Neutrophil (primary cell): ENCODE results near the gene OSGEPL1.

Experiments used
- H3K27ac ChIP-seq: fragments of 200-600 bp; sonication (generic); 2 replicates; pipeline ENCODE4 v1.5.1; 2016; ENCODE audit warnings: mild to moderate bottlenecking, moderate library complexity
- H3K27me3 ChIP-seq: fragments of 200-600 bp; sonication (generic); 2 replicates; pipeline ENCODE4 v1.6.0; 2016; ENCODE audit warnings: mild to moderate bottlenecking
- H3K36me3 ChIP-seq: fragments of 200-600 bp; sonication (generic); 2 replicates; pipeline ENCODE4 v1.5.1; 2017
- H3K4me1 ChIP-seq, 2 experiments: fragments of 200-600 bp in 1 of 2; sonication (generic) in 1 of 2; 1 replicate in 1 of 2; 2 replicates in 1 of 2; pipeline versions ENCODE4 v1.5.1 to v1.6.1; 2013 to 2016; ENCODE audit warnings: low read depth in 1 of 2, low read length in 1 of 2, mild to moderate bottlenecking in 1 of 2, moderate library complexity in 1 of 2; ENCODE audit not compliant: control insufficient read depth in 1 of 2, insufficient read depth in 1 of 2
- H3K4me3 ChIP-seq, 2 experiments: fragments of 200-600 bp in 1 of 2; sonication (generic) in 1 of 2; 1 replicate in 1 of 2; 2 replicates in 1 of 2; pipeline ENCODE4 v1.5.1; 2013 to 2016; ENCODE audit warnings: low read depth in 1 of 2, low read length in 1 of 2, mild to moderate bottlenecking in 1 of 2, moderate library complexity in 1 of 2
- H3K9me3 ChIP-seq: fragments of 200-600 bp; sonication (generic); 2 replicates; pipeline ENCODE4 v1.5.1; 2016
- CTCF ChIP-seq: fragments of 200-600 bp; sonication (generic); IDR thresholded peaks from 2 replicates; pipeline ENCODE4 v1.5.1; 2016; ENCODE audit warnings: antibody characterized with exemption

OSGEPL1 gene

GRCh38 chr2:189700681-189701080, 61.9 kb downstream of the OSGEPL1 start:
- Histone ChIP-seq H3K4me3 (no peak overlapping the region), H3K9me3 (no peaks in the 10 kb centered on the region), H3K4me1 (peaks cover 9 to 13% of the 10 kb centered on the region in 2 experiments), H3K27me3 (no peaks in the 10 kb centered on the region), H3K27ac (no peak overlapping the region), H3K36me3 (no peaks in the 10 kb centered on the region)
- no peak for TF ChIP-seq CTCF

DNA sequence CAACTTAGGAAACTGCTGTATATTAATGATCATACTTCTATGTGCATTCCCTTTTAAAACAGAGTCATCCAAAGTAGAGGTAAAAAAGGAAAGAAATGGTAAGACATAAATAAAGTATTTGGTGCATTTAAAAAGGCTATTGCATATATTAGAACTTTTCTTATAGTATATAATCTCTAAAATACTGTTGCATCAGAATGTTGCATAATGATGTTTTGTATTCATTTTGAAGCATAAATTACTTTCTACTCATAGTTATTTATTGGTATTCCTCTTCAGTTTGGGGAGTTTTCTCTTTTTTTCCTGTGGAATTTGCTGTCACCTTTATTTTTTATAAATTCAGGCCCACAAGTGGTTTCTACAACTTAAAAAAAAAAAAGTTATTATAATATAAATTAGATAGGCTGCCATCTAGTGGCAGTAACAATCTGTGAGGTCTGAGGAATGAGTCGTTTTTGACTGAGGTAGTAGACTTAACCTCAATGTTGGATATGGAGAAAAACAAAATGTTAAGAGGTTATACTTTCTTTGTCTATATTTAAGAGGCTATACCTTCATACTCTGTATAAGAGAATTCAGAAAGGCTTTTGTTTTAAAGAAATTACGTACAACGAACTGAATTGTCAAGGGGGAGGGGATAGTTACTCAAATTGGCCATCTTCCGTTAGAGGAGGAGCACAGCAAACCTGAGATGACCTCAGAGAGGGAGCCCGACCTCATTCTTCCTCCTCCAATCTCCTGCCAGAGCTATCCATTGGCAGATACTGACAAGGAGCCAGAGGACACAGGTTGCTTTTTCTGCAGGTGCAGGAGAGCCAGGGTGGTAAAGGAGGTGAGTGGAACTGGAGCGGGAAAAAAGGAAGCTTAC, 64.3 kb downstream of the OSGEPL1 start:
- peak; percentile 37 for TF ChIP-seq CTCF
- H3K9me3 ChIP-seq, result no peaks in the 10 kb centered on the region
- peak overlapping the region; percentile 44 to 49 for H3K4me3 ChIP-seq
- H3K4me1 ChIP-seq, result peaks cover 9 to 13% of the 10 kb centered on the region in 2 experiments
- H3K27ac ChIP-seq, result peak overlapping the region; percentile 58
- no peaks in the 10 kb centered on the region for H3K27me3 ChIP-seq
- no peaks in the 10 kb centered on the region for H3K36me3 ChIP-seq
